Measurements from ENCODE around the gene SCLT1. TPM values are rescaled to one million over a fixed set of nuclear protein-coding genes. Genes with fewer than 3 reads are reported as not detected.

SCLT1 gene
- polyA plus RNA-seq, 3 donors: 14.8 to 20.1 (median 17.9) TPM

- Mint-ChIP-seq H3K4me1 (peaks cover 9% of the 10 kb centered on the region), H3K4me3 (no peak overlapping the region), H3K27me3 (ENCODE audit: low read depth in 3 of 3) (no peaks in the 10 kb centered on the region), H3K36me3 (peaks cover 42 to 55% of the 10 kb centered on the region in 2 donors), H3K9me3 (no peaks in the 10 kb centered on the region), H3K27ac (peak overlapping the region in 1 of 7 donors; percentile 73)
- intact Hi-C loops (cut with micrococcal nuclease): no loop called here
- Histone ChIP-seq H3K4me3 (replicated peaks in 1 of 3; ENCODE audit: low read depth in 2 of 3, low read length in 3 of 3) (no peak overlapping the region), H3K27me3 (ENCODE audit: control insufficient read depth in 2 of 2, insufficient read depth in 2 of 2, low read length in 2 of 2) (no peaks in the 10 kb centered on the region), H3K36me3 (replicated peaks in 1 of 2; ENCODE audit: control insufficient read depth in 1 of 2, insufficient read depth in 2 of 2, low read length in 2 of 2) (peaks cover 20 to 70% of the 10 kb centered on the region in 2 donors), H3K79me2 (ENCODE audit: insufficient read depth, low read length) (peaks cover 93% of the 10 kb centered on the region), H3K27ac (ENCODE audit: low read depth in 1 of 2, low read length in 2 of 2) (peak overlapping the region in 1 of 2 donors; percentile 0), H3K9ac (ENCODE audit: insufficient read depth, low read length, poor library complexity, severe bottlenecking) (no peak overlapping the region), H3K9me3 (replicated peaks in 1 of 2; ENCODE audit: control insufficient read depth in 1 of 2, insufficient read depth in 1 of 2, low read length in 2 of 2) (no peaks in the 10 kb centered on the region), H2AFZ (ENCODE audit: insufficient read depth, low read depth, low read length, poor library complexity, severe bottlenecking) (no peak overlapping the region), H3K4me2 (replicated peaks; ENCODE audit: extremely low read depth, low read length, poor library complexity, severe bottlenecking) (no peak overlapping the region), H3K4me1 (ENCODE audit: control insufficient read depth in 1 of 2, insufficient read depth in 2 of 2, low read length in 2 of 2) (no peaks in the 10 kb centered on the region), H4K20me1 (ENCODE audit: insufficient read depth, low read length) (peaks cover 44% of the 10 kb centered on the region)
- no peak for TF ChIP-seq CTCF (IDR thresholded peaks at IDR 0.05)
- no peak for DNase-seq
- WGBS (ENCODE audit: insufficient coverage): 89% methylated on average over 2 of the region's 2 CpGs
Observed at GRCh38 chr4:128840711-128841318, 252.5 kb downstream of the SCLT1 start.

- Histone ChIP-seq H3K79me2 (ENCODE audit: insufficient read depth, low read length) (peaks cover 98% of the 10 kb centered on the region), H3K4me1 (ENCODE audit: control insufficient read depth in 1 of 2, insufficient read depth in 2 of 2, low read length in 2 of 2) (no peaks in the 10 kb centered on the region), H3K36me3 (replicated peaks in 1 of 2; ENCODE audit: control insufficient read depth in 1 of 2, insufficient read depth in 2 of 2, low read length in 2 of 2) (peaks cover 14 to 69% of the 10 kb centered on the region in 2 donors), H3K4me2 (replicated peaks; ENCODE audit: extremely low read depth, low read length, poor library complexity, severe bottlenecking) (no peak overlapping the region), H3K9me3 (replicated peaks in 1 of 2; ENCODE audit: control insufficient read depth in 1 of 2, insufficient read depth in 1 of 2, low read length in 2 of 2) (no peaks in the 10 kb centered on the region), H3K4me3 (replicated peaks in 1 of 3; ENCODE audit: low read depth in 2 of 3, low read length in 3 of 3) (no peak overlapping the region), H4K20me1 (ENCODE audit: insufficient read depth, low read length) (peaks cover 57% of the 10 kb centered on the region), H3K27ac (ENCODE audit: low read depth in 1 of 2, low read length in 2 of 2) (peak overlapping the region in 1 of 2 donors; percentile 16), H2AFZ (ENCODE audit: insufficient read depth, low read depth, low read length, poor library complexity, severe bottlenecking) (no peak overlapping the region), H3K9ac (ENCODE audit: insufficient read depth, low read length, poor library complexity, severe bottlenecking) (no peak overlapping the region), H3K27me3 (ENCODE audit: control insufficient read depth in 2 of 2, insufficient read depth in 2 of 2, low read length in 2 of 2) (no peaks in the 10 kb centered on the region)
- Mint-ChIP-seq H3K36me3 (peaks cover 35 to 45% of the 10 kb centered on the region in 2 donors), H3K27me3 (ENCODE audit: low read depth in 3 of 3) (no peaks in the 10 kb centered on the region), H3K9me3 (no peaks in the 10 kb centered on the region), H3K4me1 (peaks cover 9% of the 10 kb centered on the region), H3K27ac (peak overlapping the region in 3 of 7 donors; percentile 4 to 49 (median 11)), H3K4me3 (no peak overlapping the region)
- intact Hi-C loops (cut with micrococcal nuclease): no loop called here
- TF ChIP-seq CTCF (IDR thresholded peaks at IDR 0.05): no peak
- 100% methylated on average over 2 of the region's 3 CpGs for WGBS (ENCODE audit: insufficient coverage)
- DNase-seq: no peak
Observed at GRCh38 chr4:128837679-128838078, 255.7 kb downstream of the SCLT1 start.
